H4 (cell line): ENCODE measurements around the gene IL6ST. TPM values are rescaled to one million over a fixed set of nuclear protein-coding genes. Genes with fewer than 3 reads are reported as not detected.

Experiments
- DNase-seq: peaks from one replicate; pipeline ENCODE4 v3.0.0-alpha.2; 2015; ENCODE audit warnings: low spot score
- total RNA-seq: library from RNA; depleted of rRNA; stranded (reverse); fragments of >200 nt; shearing (Covaris generic); gene quantifications from 2 replicates; pipeline ENCODE4 v1.2.3, GENCODE V29; 2014

The IL6ST gene
- total RNA-seq, 1 experiment from 2014 or later = 183 TPM

DNA sequence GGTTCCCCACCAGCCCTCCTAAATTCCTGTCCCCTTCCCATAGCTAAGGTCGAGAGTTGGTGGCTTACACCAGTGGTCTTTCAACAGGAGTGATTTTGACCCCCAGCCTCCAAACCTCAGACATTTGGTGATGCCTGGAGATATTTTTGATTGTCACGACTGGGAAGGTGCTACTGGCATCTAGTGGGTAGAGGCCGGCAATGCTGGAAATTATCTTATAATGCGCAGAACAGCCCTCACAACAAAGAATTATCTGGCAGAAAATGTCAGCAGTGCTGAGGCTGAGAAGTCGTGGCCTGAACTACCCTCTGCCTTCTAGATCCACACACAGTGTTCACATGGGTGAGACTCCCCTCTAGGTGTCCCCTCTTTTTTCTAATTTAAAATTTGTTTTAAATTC, 74.0 kb downstream of the IL6ST start:
- DNase-seq = no peak

DNA sequence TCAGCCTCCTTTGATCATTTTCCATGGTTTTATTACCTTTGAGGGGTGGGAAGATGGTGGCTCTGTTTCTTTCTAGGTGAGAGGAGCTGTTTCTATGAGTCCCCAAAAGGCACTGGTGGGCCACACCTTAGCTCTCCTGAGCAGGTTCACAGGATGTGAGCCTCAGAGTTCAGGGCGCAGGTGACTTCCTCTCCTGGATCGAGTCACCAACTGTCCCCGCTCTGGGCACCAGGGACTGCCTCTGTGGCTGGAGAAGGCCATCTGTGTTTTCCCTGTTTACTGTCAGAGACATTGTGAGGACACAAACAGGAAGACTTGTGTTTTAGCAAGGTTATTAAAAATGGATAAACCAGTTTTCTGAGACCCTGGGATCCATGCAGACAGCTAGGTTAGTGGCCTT, 75.1 kb downstream of the IL6ST start:
- DNase-seq = no peak

DNA sequence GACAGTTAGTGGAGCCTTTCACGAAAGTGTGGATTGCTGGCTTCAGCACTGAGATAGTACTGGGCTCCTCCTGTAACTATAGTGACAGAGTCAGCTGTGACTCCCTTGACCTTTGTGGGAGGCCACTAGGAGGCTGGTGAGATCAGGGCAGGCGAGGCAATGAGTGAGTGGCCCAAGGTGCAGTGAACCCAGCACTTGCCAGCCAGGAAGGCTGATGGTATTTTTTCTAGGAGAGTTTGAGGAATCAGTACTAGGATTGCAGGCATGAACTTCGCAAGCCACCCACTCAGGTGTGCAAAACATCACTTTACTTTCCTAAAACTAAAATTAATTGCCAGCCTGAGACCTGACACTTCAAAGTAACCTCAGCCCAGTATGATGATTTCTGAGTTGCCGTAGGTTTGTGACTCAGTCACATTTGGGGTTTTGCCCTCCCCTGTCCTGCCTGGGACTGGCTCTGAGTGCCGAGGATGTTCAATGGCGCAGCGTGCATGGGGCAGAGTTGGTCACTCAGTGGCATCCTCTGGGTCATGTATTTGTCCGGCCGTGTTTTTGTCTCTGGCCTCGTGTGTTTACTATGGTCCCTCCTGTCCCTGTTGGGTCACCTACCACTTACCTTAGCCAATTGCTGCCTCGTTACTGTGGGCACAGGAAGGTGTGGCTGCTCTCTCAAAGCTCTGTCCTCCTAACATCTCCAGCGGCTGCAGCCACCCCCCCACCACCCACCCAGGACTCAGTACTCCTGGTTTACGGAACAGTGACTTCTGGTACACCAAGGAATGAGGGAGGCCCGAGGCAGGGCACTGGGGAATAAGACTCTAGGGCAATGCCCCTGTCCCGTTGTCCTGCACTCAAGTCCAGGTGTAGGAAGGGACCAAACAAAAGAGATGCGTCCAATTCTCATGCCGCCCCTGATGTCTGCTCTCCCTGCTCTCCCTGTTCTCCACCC, 76.4 kb downstream of the IL6ST start:
- DNase-seq = no peak

DNA sequence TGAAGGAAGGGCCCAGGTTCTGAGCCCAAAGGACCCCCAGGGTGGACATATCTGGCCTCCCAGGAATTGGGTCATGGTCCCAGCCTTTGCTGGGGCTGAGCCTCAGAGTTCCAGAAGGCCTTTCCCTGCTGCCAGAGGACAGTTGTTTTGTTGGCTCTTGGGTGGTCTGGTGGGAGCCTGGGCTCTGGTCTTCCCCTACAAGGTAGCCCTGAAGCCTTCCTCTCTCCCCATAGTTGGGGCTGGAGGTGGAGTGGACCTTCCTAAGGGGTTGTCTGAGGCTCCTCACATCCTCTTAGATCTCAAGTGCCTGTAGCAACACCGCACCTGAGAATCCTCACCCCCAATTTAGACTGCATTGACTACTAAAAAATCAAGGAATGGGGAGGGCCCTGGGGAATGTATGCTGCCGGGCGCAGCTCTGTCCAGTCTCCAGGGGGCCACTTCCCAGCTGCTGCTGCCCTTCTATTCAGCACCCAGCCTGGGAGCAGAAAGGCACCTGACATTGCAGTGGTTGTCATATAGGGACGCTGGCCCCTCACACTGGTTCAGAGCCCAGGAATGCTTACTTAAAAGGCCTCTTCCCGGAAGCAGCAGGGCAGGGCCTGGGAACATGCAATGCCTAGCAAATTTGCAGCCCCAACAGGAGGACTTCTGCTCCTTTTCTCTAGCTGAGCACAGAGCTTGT, 77.2 kb downstream of the IL6ST start:
- no peak for DNase-seq

DNA sequence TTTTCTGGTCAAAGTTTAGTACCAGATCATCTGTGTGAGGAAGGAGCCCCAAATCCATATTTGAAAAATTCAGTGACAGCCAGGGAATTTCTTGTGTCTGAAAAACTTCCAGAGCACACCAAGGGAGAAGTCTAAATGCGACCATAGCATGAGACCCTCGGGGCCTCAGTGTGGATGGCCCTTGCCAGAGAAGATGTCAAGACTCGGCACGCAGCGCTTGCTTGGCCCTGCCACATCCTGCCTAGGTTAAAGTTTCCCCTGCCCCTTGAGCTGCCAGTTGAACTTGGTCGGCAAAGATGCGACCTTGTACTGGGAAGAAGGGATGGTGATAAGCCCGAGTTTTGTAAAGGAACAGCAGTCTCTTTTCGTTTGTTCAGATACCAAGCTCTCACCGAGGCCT, 77.8 kb downstream of the IL6ST start:
- DNase-seq = no peak

DNA sequence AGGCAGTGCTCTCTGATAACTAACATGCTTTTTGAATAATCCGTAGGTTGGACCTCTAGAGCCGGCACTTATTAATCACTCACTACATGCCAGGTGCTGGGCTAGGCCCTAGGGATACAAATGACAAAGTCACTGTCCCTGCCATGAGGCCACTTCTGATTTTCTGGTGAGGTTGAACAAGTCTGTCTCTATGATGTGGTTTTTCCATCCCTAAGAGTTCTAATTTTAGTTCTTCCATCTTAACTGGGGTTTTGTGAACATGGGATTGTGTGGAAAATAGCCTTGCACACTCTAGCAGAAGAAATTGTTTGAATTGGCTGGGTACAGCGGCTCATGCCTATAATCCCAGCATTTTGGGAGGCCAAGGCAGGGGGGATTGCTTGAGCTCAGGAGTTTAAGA, 79.0 kb downstream of the IL6ST start:
- no peak for DNase-seq

DNA sequence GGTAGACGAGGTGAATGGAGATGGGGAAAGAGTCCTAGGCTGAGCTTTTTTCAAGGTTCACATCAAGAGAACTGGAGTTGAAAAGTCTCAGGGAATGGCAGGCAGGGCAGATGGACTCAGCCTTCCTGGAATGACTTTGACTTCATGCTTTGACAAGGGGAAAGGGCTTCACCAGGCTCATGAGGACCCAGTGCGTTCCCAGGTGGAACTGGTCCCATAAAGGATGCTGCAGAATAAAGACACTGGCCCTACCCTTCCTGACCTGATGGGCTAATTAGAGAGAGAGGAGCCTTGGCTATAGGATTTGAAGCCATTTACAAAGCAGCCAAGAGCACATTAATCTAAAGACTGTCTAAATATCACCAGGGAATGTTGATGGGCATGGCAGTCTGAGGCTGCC, 79.8 kb downstream of the IL6ST start:
- no peak for DNase-seq

DNA sequence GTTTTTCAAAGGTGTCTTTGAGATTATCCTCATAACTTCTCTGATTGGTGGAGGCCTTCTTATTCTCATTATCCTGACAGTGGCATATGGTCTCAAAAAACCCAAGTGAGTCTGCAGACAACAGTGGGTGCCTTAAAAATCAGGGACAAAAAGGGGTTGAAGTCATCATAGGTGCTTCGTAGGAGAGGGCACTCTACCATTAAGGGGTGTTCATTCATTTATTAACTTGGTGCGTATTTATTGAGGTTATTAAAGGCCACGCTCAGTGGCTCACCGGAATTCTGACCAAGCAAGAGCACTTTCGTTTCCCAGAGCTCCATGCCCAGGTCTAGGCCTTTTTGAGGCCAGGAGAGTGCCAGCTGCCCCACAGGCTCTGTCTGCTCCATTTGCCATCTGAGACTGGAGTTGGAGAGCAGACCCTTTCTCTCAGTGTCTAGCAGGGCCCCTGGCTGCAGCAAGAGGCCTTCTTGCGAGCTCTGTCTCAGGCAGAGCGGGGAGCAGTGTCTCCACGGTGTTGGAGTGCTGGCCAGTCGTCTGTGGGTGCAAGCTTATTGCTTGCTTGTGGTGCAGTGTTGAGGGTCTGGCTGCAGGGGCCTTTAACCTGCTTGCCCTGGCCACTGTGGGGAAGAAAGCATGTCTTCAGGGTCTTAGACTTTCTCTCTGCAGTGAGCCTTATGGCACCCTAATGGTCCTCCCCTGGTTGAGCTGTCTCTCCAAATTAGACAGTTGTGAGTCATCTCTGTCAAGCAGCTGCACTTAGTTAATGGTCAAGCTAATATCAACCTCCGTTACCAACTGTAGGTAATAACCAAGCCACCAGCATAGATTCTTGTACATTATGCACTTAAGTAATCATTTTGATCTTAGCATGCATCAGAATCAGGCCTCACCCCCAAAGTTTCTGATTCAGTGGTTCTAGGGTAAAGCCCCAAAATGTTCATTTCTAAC, 81.0 kb downstream of the IL6ST start:
- DNase-seq = no peak

DNA sequence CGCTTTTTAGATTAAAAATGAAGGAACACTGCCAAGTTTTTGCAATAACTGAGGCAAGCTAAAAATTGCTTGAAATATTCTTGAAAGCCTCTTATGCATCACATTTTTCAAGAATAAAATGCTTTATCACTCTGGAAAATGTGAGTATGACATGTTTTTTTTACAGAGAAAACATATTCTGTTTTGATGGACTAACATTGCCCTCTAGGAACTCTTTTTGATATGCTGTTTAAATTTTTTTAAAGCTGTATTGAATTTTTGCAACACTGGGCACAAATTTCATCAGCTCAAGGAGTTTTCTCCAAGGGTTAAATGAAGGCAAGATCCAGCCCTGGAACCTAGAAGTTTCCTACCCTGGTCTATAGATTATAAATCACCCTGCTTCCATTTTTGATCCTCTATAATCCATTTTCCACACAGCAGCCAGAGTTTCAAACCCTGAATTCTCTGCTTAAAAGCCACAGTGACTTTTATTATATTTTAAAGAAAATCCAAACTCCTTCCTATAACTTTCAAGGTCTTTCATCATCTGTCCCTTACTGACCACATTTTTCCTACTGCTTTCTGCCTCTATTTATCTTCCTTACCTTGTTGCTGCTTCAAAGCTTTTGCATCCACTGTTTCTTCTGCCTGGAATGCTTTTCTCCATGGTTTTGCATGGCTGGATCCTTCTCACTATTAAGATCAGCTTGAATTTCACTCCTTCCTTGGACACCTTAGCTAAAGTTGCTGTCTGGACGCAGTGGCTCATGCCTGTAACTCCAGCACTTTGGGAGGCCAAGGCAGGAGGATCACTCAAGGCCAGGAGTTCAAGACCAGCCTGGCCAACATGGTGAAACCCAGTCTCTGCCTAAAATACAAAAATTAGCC, 82.7 kb downstream of the IL6ST start:
- DNase-seq = no peak

DNA sequence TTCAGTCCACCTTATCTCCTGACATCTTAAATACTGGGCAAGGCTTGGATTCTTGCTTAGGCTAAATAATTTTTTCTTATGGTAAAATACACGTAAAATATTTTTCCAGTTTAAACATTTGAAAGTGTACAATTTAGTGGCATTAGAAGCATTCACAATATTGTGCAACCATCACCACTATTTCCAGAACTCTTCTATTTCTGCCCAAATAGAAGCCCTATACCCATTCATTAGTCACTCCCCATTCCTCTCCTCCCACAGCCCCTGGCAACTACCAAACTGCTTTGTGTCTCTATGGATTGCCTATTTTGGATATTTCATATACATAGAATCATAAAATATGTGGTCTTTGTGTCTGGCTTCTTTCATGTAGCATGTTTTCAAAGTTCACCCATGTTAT, 86.0 kb downstream of the IL6ST start:
- no peak for DNase-seq

DNA sequence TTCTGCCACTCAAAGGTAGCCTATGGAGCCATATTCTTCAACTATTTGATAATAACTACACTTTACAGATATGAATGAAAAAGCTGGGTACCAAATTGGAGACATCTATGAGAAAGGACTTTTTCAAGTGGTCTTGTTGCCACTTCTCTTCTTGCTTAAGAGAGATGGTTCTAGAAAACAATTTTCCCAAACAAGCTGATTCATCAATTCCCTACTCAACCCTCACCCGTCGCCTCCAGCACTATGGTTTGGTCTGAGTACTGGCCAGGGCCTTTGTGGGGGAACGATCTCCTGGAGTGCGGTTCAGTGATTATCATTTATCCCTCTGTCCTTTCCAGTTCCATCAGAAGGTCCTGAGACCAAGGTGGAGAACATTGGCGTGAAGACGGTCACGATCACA, 86.8 kb downstream of the IL6ST start:
- DNase-seq = no peak

DNA sequence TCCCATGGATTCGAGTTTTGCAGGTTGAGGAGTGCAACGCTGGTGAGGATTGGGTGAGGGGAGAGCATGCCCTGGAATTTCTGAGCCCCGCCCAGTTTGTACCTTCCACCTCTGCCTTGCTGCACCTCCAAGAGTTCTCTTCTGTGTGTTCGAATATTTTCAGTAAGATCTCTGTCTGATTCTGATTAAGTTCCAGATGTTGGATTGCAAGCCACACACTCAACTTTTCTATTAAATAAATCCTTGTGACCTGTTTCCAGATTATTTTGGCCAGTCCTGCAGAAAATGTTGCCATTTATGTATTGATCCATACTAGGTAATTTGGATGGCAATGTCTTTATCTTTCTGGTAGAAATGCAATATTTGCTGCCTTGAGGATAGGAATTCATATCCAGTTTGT, 89.5 kb downstream of the IL6ST start:
- no peak for DNase-seq

DNA sequence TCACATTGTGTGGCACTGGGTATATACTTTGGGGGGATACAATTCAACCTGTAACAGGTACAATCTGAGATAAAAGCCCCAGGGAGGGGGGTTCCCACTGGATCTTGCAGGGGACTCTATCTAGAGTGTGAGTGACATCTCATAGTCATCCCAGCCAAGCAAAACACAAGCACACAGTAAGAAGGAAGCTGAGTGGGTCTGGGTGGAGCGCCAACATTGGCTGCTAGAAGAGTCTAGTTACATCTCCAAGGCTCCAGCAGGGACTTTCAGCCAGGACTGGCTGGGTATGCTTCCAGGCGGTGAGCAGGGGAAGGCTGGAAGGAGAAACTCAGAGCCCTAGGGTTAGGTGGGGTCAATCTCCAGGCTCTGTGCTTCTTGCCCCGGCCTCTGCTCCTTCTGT, 90.6 kb downstream of the IL6ST start:
- no peak for DNase-seq

DNA sequence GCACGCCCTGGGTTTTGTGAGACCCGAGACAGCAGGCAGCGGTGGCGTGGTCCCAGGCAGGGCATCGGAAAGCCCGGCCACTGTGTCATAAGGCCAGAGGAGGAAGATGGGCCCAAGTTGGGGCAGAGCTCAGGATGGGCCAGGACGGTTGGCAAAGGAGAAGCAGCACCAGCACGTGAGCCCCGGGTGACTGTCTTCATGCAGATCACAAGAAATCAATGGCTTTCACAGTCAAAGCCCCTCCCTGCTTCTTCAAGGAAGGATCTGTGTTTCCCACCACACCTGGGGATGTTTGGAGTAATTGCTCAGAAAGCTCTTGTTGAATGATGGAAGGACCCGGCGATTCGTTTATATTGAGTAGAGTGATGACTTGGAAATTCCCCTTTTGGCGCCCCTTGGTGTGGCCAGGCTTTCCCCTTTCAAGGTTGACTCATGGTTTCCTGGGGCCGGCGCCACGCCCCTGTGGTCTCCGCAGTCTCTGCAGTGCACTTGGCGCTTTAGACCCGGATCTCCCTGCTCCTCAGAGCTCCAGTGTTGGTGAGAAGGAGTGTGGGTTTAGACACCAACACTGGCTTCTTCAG, 91.6 kb downstream of the IL6ST start:
- peak; percentile 48 for DNase-seq

DNA sequence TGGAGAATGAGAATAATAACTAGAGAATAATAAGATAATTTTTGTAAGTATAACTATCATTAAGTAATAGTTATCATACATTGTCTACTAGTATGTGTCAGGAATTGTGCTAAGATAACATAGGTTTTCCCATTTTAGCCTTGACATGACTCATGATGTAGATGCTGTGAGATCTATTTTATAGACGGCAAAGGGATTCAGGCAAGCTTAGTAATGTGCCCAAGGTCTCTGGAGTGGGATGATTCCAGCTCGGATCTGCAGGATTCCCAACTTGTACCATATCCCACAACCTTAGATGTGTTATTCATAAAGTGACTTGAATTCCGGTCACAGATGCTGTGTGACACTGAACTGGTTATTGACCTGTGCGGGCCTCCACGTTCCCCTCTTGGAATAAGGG, 92.1 kb downstream of the IL6ST start:
- DNase-seq = no peak

DNA sequence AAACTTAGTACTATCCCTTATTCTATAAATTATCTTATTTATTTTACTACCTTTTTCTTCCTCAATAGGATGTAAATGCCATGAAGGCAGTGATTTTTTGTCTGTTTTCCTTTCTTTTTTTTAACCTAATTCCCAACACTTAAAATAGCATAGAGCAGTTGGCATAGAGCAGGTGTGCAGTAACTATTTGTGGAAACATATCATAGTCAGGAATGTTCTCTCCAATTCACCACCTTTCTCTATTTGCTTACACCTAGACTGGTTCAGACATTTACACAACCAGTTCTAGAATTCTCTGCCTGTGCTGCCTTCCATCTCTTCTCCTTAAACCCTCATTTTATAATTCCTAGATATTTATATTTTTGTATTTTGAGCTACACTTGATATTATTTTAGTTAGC, 94.0 kb downstream of the IL6ST start:
- DNase-seq = no peak

DNA sequence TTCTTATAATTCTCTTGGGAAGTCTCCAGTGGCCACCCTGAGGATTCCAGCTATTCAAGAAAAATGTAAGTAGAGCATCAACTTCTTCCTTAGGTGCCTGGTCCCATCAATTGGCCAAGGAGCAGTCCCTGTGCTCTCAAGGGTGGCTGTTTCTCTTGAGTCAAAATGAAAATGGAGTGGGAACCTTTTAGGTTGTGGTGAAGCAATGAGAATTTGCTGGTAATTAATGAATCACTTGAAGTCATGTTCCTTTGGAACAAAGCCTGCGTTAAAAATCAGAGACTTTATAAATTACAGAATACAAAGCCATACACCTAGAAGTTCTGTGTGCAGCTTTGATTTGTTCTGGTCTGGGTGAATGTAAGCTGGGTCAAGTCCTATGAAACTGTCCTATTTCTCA, 94.7 kb downstream of the IL6ST start:
- DNase-seq = no peak

DNA sequence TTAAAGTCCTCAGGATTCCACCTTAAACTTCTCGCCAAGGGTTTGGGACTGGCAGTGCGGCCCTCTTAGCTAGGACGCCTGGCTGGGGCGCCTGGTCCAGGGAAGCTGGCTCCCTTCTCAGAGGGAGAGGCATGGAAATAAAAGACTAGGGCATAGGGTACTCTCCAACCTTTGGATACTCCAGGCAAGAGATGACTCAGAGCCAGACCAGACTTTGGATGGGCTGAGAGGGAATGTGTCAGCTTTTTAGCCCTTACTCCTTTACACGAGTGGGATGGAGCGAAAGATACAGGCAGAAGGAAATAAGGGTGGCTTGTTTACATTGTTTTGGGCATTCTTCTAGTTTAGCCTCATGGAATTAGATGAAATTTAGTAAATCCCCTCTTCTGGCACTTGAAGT, 95.4 kb downstream of the IL6ST start:
- DNase-seq = peak; percentile 10

DNA sequence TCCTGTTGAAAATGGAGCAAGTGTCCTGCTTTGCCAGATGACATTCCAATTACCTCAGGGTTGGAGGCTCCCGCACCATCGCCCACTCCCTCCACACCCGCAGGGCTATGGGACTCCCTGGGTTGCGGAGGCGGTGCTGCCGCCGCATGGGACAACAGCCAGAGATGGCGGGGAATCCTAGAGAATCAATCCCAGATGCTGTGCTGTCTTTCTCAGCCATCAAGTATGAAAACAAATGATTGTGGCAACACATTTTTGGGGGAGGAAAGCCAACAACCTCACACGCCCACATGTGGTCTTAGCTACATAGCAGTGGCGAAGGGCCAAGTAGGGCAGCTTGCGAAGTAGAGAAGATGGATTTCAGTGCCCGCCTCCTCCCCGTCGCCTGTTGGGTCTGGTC, 96.9 kb downstream of the IL6ST start:
- DNase-seq = peak; percentile 86

DNA sequence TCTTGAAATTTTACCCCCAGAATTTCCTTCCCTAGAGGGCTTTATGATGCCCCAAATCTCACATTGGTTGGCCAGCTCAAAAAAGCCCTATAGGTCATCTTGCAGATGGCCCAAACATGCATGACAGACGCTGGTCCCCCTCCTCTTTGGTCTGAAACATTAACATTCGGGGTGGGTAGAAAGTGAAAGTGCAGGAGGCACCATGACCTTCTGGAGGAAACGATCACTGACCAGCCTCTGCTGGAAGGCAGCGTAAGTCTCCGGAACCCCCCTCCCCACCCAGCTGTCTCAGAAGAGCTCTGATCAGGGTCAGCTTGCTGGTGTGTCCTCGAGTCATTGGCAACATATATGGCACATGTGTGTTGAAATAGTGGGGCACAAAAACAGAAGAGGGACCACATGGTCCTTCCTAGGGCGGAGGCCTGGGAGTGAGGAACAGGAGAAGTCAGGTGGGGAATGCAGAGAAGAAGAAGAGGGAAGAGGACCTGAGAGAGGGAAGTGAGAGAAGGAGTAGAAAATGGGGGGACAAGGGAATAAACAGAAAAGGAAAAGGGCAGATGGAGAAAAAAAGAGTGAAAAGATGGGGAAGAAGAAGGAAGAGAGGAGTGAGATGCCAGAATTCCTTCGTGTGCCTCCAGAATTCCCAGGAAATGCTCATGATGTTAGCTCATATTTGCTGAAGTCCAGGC, 97.4 kb downstream of the IL6ST start:
- no peak for DNase-seq
